Stimulated activated naive B cell treated with anti-CD40 and anti-IgM and Interleukin-4, amounts not matched to agents 10 μg/mL and 1 μg/mL and 100 μg/mL, for 72 hours (primary cell): Measurements from ENCODE around the gene SYPL1.

Source experiments
- ATAC-seq, 2 donors: fragments of 150-1000 bp; cut with Tn5 transposase; replicated peaks; 2 replicates each; pipeline ENCODE4 v1.10.0; 2021; ENCODE audit warnings: moderate library complexity in 1 of 2
- DNase-seq: peaks from one replicate; pipeline ENCODE4 v3.0.0; 2021
- H3K27ac Mint-ChIP-seq: one replicate; pipeline ENCODE4 v1.8.0; 2022; ENCODE audit warnings: mild to moderate bottlenecking, mixed read lengths
- H3K27me3 Mint-ChIP-seq, 2 donors: one replicate each; pipeline ENCODE4 v1.8.0; 2022; ENCODE audit warnings: mixed read lengths in 2 of 2
- H3K36me3 Mint-ChIP-seq, 2 donors: one replicate each; pipeline ENCODE4 v1.8.0; 2022; ENCODE audit warnings: mixed read lengths in 2 of 2, mild to moderate bottlenecking in 1 of 2
- H3K4me1 Mint-ChIP-seq, 2 donors: one replicate each; pipeline ENCODE4 v1.8.0; 2022; ENCODE audit warnings: mixed read lengths in 2 of 2, mild to moderate bottlenecking in 1 of 2
- H3K4me3 Mint-ChIP-seq, 2 donors: one replicate each; pipeline ENCODE4 v1.8.0; 2022; ENCODE audit warnings: mild to moderate bottlenecking in 2 of 2, mixed read lengths in 2 of 2, moderate library complexity in 1 of 2
- H3K9me3 Mint-ChIP-seq, 2 donors: one replicate each; pipeline ENCODE4 v1.8.0; 2022; ENCODE audit warnings: mixed read lengths in 2 of 2, mild to moderate bottlenecking in 1 of 2

The SYPL1 gene

GRCh38 chr7:106112972-106113421 is 885 bp upstream of the SYPL1 start:
- H3K4me1 Mint-ChIP-seq = peaks cover 47 to 79% of the 10 kb centered on the region in 2 donors
- DNase-seq = no peak
- no peaks in the 10 kb centered on the region for H3K27me3 Mint-ChIP-seq
- ATAC-seq = no peak
- peak overlapping the region; percentile 95 for H3K4me3 Mint-ChIP-seq
- peaks cover 16 to 21% of the 10 kb centered on the region in 2 donors for H3K36me3 Mint-ChIP-seq
- no peaks in the 10 kb centered on the region for H3K9me3 Mint-ChIP-seq
- H3K27ac Mint-ChIP-seq = peak overlapping the region; percentile 97

GRCh38 chr7:106111655-106112117 is 426 bp downstream of the SYPL1 start:
- peaks cover 37 to 68% of the 10 kb centered on the region in 2 donors for H3K4me1 Mint-ChIP-seq
- peak; percentile 78 for DNase-seq
- H3K36me3 Mint-ChIP-seq = peaks cover 16 to 21% of the 10 kb centered on the region in 2 donors
- no peaks in the 10 kb centered on the region for H3K9me3 Mint-ChIP-seq
- no peaks in the 10 kb centered on the region for H3K27me3 Mint-ChIP-seq
- H3K4me3 Mint-ChIP-seq = peak overlapping the region; percentile 95
- H3K27ac Mint-ChIP-seq = peak overlapping the region; percentile 97
- ATAC-seq = peak; percentile 57

GRCh38 chr7:106110885-106111654 is 1.0 kb downstream of the SYPL1 start:
- no peak for DNase-seq
- Mint-ChIP-seq H3K27me3 (no peaks in the 10 kb centered on the region), H3K4me3 (peak overlapping the region; percentile 95), H3K4me1 (peaks cover 35 to 67% of the 10 kb centered on the region in 2 donors), H3K27ac (peak overlapping the region; percentile 91), H3K9me3 (no peaks in the 10 kb centered on the region), H3K36me3 (peaks cover 20 to 26% of the 10 kb centered on the region in 2 donors)
- ATAC-seq = no peak

- ATAC-seq (no peak), DNase-seq (no peak)
- H3K4me1 Mint-ChIP-seq = peaks cover 38 to 71% of the 10 kb centered on the region in 2 donors
- H3K9me3 Mint-ChIP-seq = no peaks in the 10 kb centered on the region
- peak overlapping the region; percentile 77 for H3K4me3 Mint-ChIP-seq
- H3K27me3 Mint-ChIP-seq = no peaks in the 10 kb centered on the region
- peaks cover 24 to 35% of the 10 kb centered on the region in 2 donors for H3K36me3 Mint-ChIP-seq
- H3K27ac Mint-ChIP-seq = no peak overlapping the region
These were observed 1.9 kb downstream of the SYPL1 start for GRCh38 chr7:106110238-106110560.

GRCh38 chr7:106109521-106110237 is 2.4 kb downstream of the SYPL1 start:
- Mint-ChIP-seq H3K4me1 (peaks cover 38 to 71% of the 10 kb centered on the region in 2 donors), H3K4me3 (peak overlapping the region; percentile 77), H3K9me3 (no peaks in the 10 kb centered on the region), H3K27me3 (no peaks in the 10 kb centered on the region), H3K27ac (peak overlapping the region; percentile 37), H3K36me3 (peaks cover 24 to 37% of the 10 kb centered on the region in 2 donors)
- DNase-seq = no peak
- no peak for ATAC-seq

- Mint-ChIP-seq H3K36me3 (peaks cover 24 to 37% of the 10 kb centered on the region in 2 donors), H3K9me3 (no peaks in the 10 kb centered on the region), H3K4me1 (peaks cover 35 to 67% of the 10 kb centered on the region in 2 donors), H3K27me3 (no peaks in the 10 kb centered on the region), H3K27ac (no peak overlapping the region), H3K4me3 (peak overlapping the region; percentile 75 to 77)
- no peak for DNase-seq
- no peak for ATAC-seq
These were observed 3.1 kb downstream of the SYPL1 start for GRCh38 chr7:106108991-106109390.

GRCh38 chr7:106104721-106105260 is 7.3 kb downstream of the SYPL1 start:
- Mint-ChIP-seq H3K9me3 (peaks cover 0 to 1% of the 10 kb centered on the region in 2 donors), H3K4me1 (peaks cover 51 to 84% of the 10 kb centered on the region in 2 donors), H3K36me3 (peaks cover 28 to 51% of the 10 kb centered on the region in 2 donors), H3K4me3 (no peak overlapping the region), H3K27me3 (no peaks in the 10 kb centered on the region), H3K27ac (no peak overlapping the region)
- DNase-seq (no peak), ATAC-seq (no peak)

GRCh38 chr7:106102387-106102966 is 9.6 kb downstream of the SYPL1 start:
- peaks cover 25 to 49% of the 10 kb centered on the region in 2 donors for H3K36me3 Mint-ChIP-seq
- H3K27ac Mint-ChIP-seq = peak overlapping the region; percentile 84
- H3K4me3 Mint-ChIP-seq = peak overlapping the region in 1 of 2 donors; percentile 41
- H3K27me3 Mint-ChIP-seq = no peaks in the 10 kb centered on the region
- no peak for ATAC-seq
- DNase-seq = no peak
- H3K4me1 Mint-ChIP-seq = peaks cover 47 to 81% of the 10 kb centered on the region in 2 donors
- H3K9me3 Mint-ChIP-seq = peaks cover 0 to 1% of the 10 kb centered on the region in 2 donors

GRCh38 chr7:106101726-106102125 is 10.4 kb downstream of the SYPL1 start:
- peaks cover 47 to 81% of the 10 kb centered on the region in 2 donors for H3K4me1 Mint-ChIP-seq
- H3K36me3 Mint-ChIP-seq = peaks cover 27 to 53% of the 10 kb centered on the region in 2 donors
- H3K27ac Mint-ChIP-seq = no peak overlapping the region
- ATAC-seq (no peak), DNase-seq (no peak)
- no peaks in the 10 kb centered on the region for H3K27me3 Mint-ChIP-seq
- no peak overlapping the region for H3K4me3 Mint-ChIP-seq
- H3K9me3 Mint-ChIP-seq = peaks cover 0 to 1% of the 10 kb centered on the region in 2 donors

GRCh38 chr7:106100863-106101629 is 11.1 kb downstream of the SYPL1 start:
- Mint-ChIP-seq H3K4me3 (no peak overlapping the region), H3K4me1 (peaks cover 45 to 76% of the 10 kb centered on the region in 2 donors), H3K27me3 (no peaks in the 10 kb centered on the region), H3K27ac (peak overlapping the region; percentile 49), H3K36me3 (peaks cover 25 to 49% of the 10 kb centered on the region in 2 donors), H3K9me3 (peaks cover 0 to 1% of the 10 kb centered on the region in 2 donors)
- DNase-seq (no peak), ATAC-seq (no peak)

- peak overlapping the region; percentile 34 to 40 for H3K4me3 Mint-ChIP-seq
- DNase-seq (no peak), ATAC-seq (peak in 1 of 2 donors; percentile 21)
- H3K4me1 Mint-ChIP-seq = peaks cover 36 to 71% of the 10 kb centered on the region in 2 donors
- peak overlapping the region; percentile 66 for H3K27ac Mint-ChIP-seq
- peaks cover 25 to 49% of the 10 kb centered on the region in 2 donors for H3K36me3 Mint-ChIP-seq
- H3K27me3 Mint-ChIP-seq = no peaks in the 10 kb centered on the region
- peaks cover 0 to 1% of the 10 kb centered on the region in 2 donors for H3K9me3 Mint-ChIP-seq
These were observed 12.6 kb downstream of the SYPL1 start for GRCh38 chr7:106099539-106099938.

- H3K36me3 Mint-ChIP-seq = peaks cover 25 to 49% of the 10 kb centered on the region in 2 donors
- ATAC-seq = peak; percentile 34 to 38
- DNase-seq = no peak
- peaks cover 37 to 70% of the 10 kb centered on the region in 2 donors for H3K4me1 Mint-ChIP-seq
- peak overlapping the region; percentile 20 for H3K27ac Mint-ChIP-seq
- no peaks in the 10 kb centered on the region for H3K27me3 Mint-ChIP-seq
- H3K9me3 Mint-ChIP-seq = peaks cover 0 to 1% of the 10 kb centered on the region in 2 donors
- peak overlapping the region; percentile 34 to 40 for H3K4me3 Mint-ChIP-seq
These were observed 13.2 kb downstream of the SYPL1 start for GRCh38 chr7:106098889-106099288.

GRCh38 chr7:106095634-106096033 is 16.5 kb downstream of the SYPL1 start:
- H3K36me3 Mint-ChIP-seq = peaks cover 20 to 44% of the 10 kb centered on the region in 2 donors
- no peak overlapping the region for H3K27ac Mint-ChIP-seq
- peaks cover 26 to 54% of the 10 kb centered on the region in 2 donors for H3K4me1 Mint-ChIP-seq
- no peaks in the 10 kb centered on the region for H3K9me3 Mint-ChIP-seq
- DNase-seq (no peak), ATAC-seq (no peak)
- H3K27me3 Mint-ChIP-seq = no peaks in the 10 kb centered on the region
- no peak overlapping the region for H3K4me3 Mint-ChIP-seq
